DND-41 (cell line): ENCODE measurements around the gene TOP2B.

Experiments
- EZH2 ChIP-seq: IDR thresholded peaks from 3 replicates; pipeline ENCODE4 v1.6.1; 2012; ENCODE audit warnings: borderline replicate concordance, low read depth, mild to moderate bottlenecking, moderate library complexity, low read length, inconsistent platforms; ENCODE audit not compliant: severe bottlenecking
- TF ChIP-seq, protein P1 (sequence below): IDR thresholded peaks from 2 replicates; pipeline ENCODE4 v1.5.1; 2012; ENCODE audit warnings: borderline replicate concordance, low read length, moderate library complexity, mild to moderate bottlenecking; ENCODE audit not compliant: poor library complexity, severe bottlenecking; ENCODE audit errors: extremely low read depth

DNA sequence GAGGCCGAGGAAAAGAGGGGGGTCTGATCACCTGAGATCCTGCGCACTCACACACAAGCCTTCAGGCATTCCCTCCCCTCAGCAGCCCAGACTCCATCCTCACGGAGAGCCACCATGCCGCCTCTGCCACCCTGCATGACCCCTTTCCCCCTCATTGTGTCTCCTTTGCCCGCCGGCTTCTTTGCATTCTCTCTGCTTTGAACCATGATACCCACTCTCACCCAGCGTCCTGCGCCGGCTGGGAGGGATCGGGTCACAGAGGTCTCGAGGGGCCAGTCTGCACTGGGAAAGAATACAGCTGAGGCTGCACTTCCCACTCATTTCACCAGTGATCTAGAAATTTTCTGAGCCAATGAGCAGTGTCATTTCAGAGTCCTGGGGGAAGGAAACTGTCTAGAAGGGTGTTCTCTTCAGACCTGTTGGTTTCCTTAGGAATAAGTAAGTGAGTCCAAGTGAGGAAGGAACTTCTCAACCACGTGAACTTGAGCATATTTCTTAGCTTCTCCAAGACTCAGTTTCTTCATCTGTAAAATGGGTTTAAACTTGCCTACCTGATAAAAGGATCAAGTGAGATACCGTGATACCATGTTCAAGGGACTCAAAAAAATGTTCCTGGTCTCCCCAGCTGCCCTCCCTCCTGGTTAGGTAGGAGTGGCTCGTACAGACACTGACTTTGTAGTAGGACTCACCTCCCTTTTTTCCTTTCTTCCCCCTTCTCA, 96.7 kb downstream of the TOP2B start:
- TF ChIP-seq, protein P1, sequence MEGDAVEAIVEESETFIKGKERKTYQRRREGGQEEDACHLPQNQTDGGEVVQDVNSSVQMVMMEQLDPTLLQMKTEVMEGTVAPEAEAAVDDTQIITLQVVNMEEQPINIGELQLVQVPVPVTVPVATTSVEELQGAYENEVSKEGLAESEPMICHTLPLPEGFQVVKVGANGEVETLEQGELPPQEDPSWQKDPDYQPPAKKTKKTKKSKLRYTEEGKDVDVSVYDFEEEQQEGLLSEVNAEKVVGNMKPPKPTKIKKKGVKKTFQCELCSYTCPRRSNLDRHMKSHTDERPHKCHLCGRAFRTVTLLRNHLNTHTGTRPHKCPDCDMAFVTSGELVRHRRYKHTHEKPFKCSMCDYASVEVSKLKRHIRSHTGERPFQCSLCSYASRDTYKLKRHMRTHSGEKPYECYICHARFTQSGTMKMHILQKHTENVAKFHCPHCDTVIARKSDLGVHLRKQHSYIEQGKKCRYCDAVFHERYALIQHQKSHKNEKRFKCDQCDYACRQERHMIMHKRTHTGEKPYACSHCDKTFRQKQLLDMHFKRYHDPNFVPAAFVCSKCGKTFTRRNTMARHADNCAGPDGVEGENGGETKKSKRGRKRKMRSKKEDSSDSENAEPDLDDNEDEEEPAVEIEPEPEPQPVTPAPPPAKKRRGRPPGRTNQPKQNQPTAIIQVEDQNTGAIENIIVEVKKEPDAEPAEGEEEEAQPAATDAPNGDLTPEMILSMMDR: no peak
- TF ChIP-seq EZH2: no peak
